Nephron progenitor cell (in vitro differentiated cells): ENCODE measurements around the gene MAP10.

Source experiments
- DNase-seq: peaks from one replicate; pipeline ENCODE4 v3.0.0; 2021
- H3K27ac Mint-ChIP-seq: 2 replicates; pipeline ENCODE4 v1.8.0; 2021; ENCODE audit warnings: mild to moderate bottlenecking, moderate library complexity, mixed read lengths
- H3K27me3 Mint-ChIP-seq: 2 replicates; pipeline ENCODE4 v1.8.0; 2021; ENCODE audit warnings: mild to moderate bottlenecking, low read depth, mixed read lengths; ENCODE audit not compliant: poor library complexity
- H3K36me3 Mint-ChIP-seq: 2 replicates; pipeline ENCODE4 v1.8.0; 2021; ENCODE audit warnings: low read depth, mixed read lengths
- H3K4me1 Mint-ChIP-seq: 2 replicates; pipeline ENCODE4 v1.8.0; 2021; ENCODE audit warnings: mixed read lengths
- H3K4me3 Mint-ChIP-seq: 2 replicates; pipeline ENCODE4 v1.8.0; 2021; ENCODE audit warnings: mild to moderate bottlenecking, moderate library complexity, mixed read lengths
- H3K9me3 Mint-ChIP-seq: 2 replicates; pipeline ENCODE4 v1.8.0; 2021; ENCODE audit warnings: mild to moderate bottlenecking, moderate library complexity, mixed read lengths
- CTCF ChIP-seq: fragments of 200-600 bp; sonication (generic); IDR thresholded peaks from 2 replicates; pipeline ENCODE4 v1.5.0; 2021; ENCODE audit warnings: antibody characterized with exemption

Gene MAP10

GRCh38 chr1:232810856-232811255, 5.6 kb downstream of the MAP10 start:
- no peaks in the 10 kb centered on the region for H3K4me1 Mint-ChIP-seq
- DNase-seq: no peak
- H3K36me3 Mint-ChIP-seq: peaks cover 21% of the 10 kb centered on the region
- peaks cover 20% of the 10 kb centered on the region for H3K9me3 Mint-ChIP-seq
- H3K27ac Mint-ChIP-seq: no peak overlapping the region
- peaks cover 2% of the 10 kb centered on the region for H3K27me3 Mint-ChIP-seq
- TF ChIP-seq CTCF: no peak
- H3K4me3 Mint-ChIP-seq: no peak overlapping the region

GRCh38 chr1:232812560-232812959, 7.3 kb downstream of the MAP10 start:
- Mint-ChIP-seq H3K27me3 (no peaks in the 10 kb centered on the region), H3K36me3 (peaks cover 4% of the 10 kb centered on the region), H3K9me3 (peaks cover 3% of the 10 kb centered on the region), H3K4me3 (no peak overlapping the region), H3K4me1 (peaks cover under 1% of the 10 kb centered on the region), H3K27ac (peak overlapping the region; percentile 10)
- no peak for TF ChIP-seq CTCF
- DNase-seq: no peak

GRCh38 chr1:232813097-232813496, 7.9 kb downstream of the MAP10 start:
- H3K27ac Mint-ChIP-seq: no peak overlapping the region
- no peaks in the 10 kb centered on the region for H3K27me3 Mint-ChIP-seq
- peaks cover 6% of the 10 kb centered on the region for H3K4me1 Mint-ChIP-seq
- no peak for DNase-seq
- TF ChIP-seq CTCF: no peak
- H3K36me3 Mint-ChIP-seq: no peaks in the 10 kb centered on the region
- no peaks in the 10 kb centered on the region for H3K9me3 Mint-ChIP-seq
- no peak overlapping the region for H3K4me3 Mint-ChIP-seq

- Mint-ChIP-seq H3K36me3 (no peaks in the 10 kb centered on the region), H3K9me3 (no peaks in the 10 kb centered on the region), H3K27ac (no peak overlapping the region), H3K27me3 (no peaks in the 10 kb centered on the region), H3K4me1 (peaks cover 6% of the 10 kb centered on the region), H3K4me3 (no peak overlapping the region)
- DNase-seq: no peak
- TF ChIP-seq CTCF: no peak
Observed at GRCh38 chr1:232813760-232814159, 8.5 kb downstream of the MAP10 start.

GRCh38 chr1:232816324-232816723, 11.1 kb downstream of the MAP10 start:
- Mint-ChIP-seq H3K4me1 (peaks cover 13% of the 10 kb centered on the region), H3K27ac (no peak overlapping the region), H3K27me3 (no peaks in the 10 kb centered on the region), H3K36me3 (no peaks in the 10 kb centered on the region), H3K4me3 (no peak overlapping the region), H3K9me3 (no peaks in the 10 kb centered on the region)
- TF ChIP-seq CTCF: no peak
- DNase-seq: no peak

GRCh38 chr1:232818040-232818439, 12.8 kb downstream of the MAP10 start:
- TF ChIP-seq CTCF: no peak
- H3K27me3 Mint-ChIP-seq: no peaks in the 10 kb centered on the region
- no peak for DNase-seq
- no peaks in the 10 kb centered on the region for H3K36me3 Mint-ChIP-seq
- H3K4me1 Mint-ChIP-seq: peaks cover 13% of the 10 kb centered on the region
- H3K4me3 Mint-ChIP-seq: no peak overlapping the region
- H3K9me3 Mint-ChIP-seq: no peaks in the 10 kb centered on the region
- no peak overlapping the region for H3K27ac Mint-ChIP-seq
